SK-N-MC (cell line): Measurements from ENCODE around the gene LPAR1.

Experiments
- EZH2 ChIP-seq: fragments of 200-600 bp; sonication (generic); IDR thresholded peaks from one replicate; pipeline ENCODE4 v1.6.1; 2017; ENCODE audit warnings: antibody characterized with exemption
- POLR2AphosphoS5 ChIP-seq: IDR thresholded peaks from 2 replicates; pipeline ENCODE4 v1.6.1; 2012; ENCODE audit warnings: mild to moderate bottlenecking, low read depth, low read length, borderline replicate concordance

- TF ChIP-seq POLR2AphosphoS5 (no peak), EZH2 (no peak)
Observed at GRCh38 chr9:110916403-110916802, 121.9 kb downstream of the LPAR1 start.
